Natural killer cell (primary cell): ENCODE measurements around the gene NKIRAS2. TPM values are rescaled to one million over a fixed set of nuclear protein-coding genes. Genes with fewer than 3 reads are reported as not detected.
A peak's percentile ranks its signal among the peaks of the same experiment; 100 is the strongest.

ENCODE experiments used
- ATAC-seq, 3 donors: fragments of 150-1000 bp in 2 of 3; fragments of 200-7000 bp in 1 of 3; cut with Tn5 transposase; 1 replicate in 1 of 3; 2 replicates in 2 of 3; pipeline ENCODE4 v1.10.0; 2021; ENCODE audit warnings: mild to moderate bottlenecking in 2 of 3, moderate library complexity in 2 of 3
- DNase-seq, 2 donors: peaks; one replicate each; pipeline versions ENCODE4 v3.0.0 to v3.0.0-alpha.2; 2013 to 2021; ENCODE audit warnings: mixed read lengths in 1 of 2
- H3K27ac ChIP-seq: one replicate; pipeline ENCODE4 v1.5.1; 2013; ENCODE audit warnings: mild to moderate bottlenecking, low read length
- H3K27me3 ChIP-seq: one replicate; pipeline ENCODE4 v1.6.1; 2013; ENCODE audit warnings: low read length; ENCODE audit not compliant: control insufficient read depth, insufficient read depth
- H3K36me3 ChIP-seq: one replicate; pipeline ENCODE4 v1.6.1; 2013; ENCODE audit warnings: low read length; ENCODE audit not compliant: control insufficient read depth, insufficient read depth
- H3K4me1 ChIP-seq: one replicate; pipeline ENCODE4 v1.6.1; 2013; ENCODE audit warnings: low read length; ENCODE audit not compliant: control insufficient read depth, insufficient read depth
- H3K4me3 ChIP-seq: one replicate; pipeline ENCODE4 v1.5.1; 2013; ENCODE audit warnings: low read length
- H3K9me3 ChIP-seq: one replicate; pipeline ENCODE4 v1.6.1; 2013; ENCODE audit warnings: low read length; ENCODE audit not compliant: control insufficient read depth, insufficient read depth
- H3K27ac Mint-ChIP-seq, 2 donors: one replicate each; pipeline ENCODE4 v1.8.0; 2022; ENCODE audit warnings: mild to moderate bottlenecking in 2 of 2, mixed read lengths in 2 of 2, moderate library complexity in 1 of 2
- H3K27me3 Mint-ChIP-seq, 2 donors: one replicate each; pipeline ENCODE4 v1.8.0; 2022; ENCODE audit warnings: low read depth in 2 of 2, mixed read lengths in 2 of 2
- H3K36me3 Mint-ChIP-seq: one replicate; pipeline ENCODE4 v1.8.0; 2022; ENCODE audit warnings: mixed read lengths
- H3K4me1 Mint-ChIP-seq, 2 donors: one replicate each; pipeline ENCODE4 v1.8.0; 2022; ENCODE audit warnings: mixed read lengths in 2 of 2
- H3K4me3 Mint-ChIP-seq: one replicate; pipeline ENCODE4 v1.8.0; 2022; ENCODE audit warnings: mild to moderate bottlenecking, moderate library complexity, mixed read lengths
- H3K9me3 Mint-ChIP-seq, 2 donors: one replicate each; pipeline ENCODE4 v1.8.0; 2022; ENCODE audit warnings: mixed read lengths in 2 of 2
- WGBS: methylation state at CpG from one replicate; pipeline ENCODE4 v1.1.7; 2013; ENCODE audit warnings: missing lambda C conversion rate; ENCODE audit not compliant: insufficient coverage; 5-methylcytosine and 5-hydroxymethylcytosine counted together
- intact Hi-C: fragments of 100-400 bp; cut with micrococcal nuclease; formaldehyde crosslinking; loops from one replicate; pipeline ENCODE4 v1.14.2; 2022
- total RNA-seq, 4 donors: library from RNA; stranded (reverse); fragments of 120-200 nt in 1 of 4; gene quantifications; one replicate each; pipeline versions ENCODE4 v1.2.3 to v1.2.4, GENCODE V29; 2013 to 2022
- TF ChIP-seq, protein P1 (sequence below): fragments of 200-600 bp; IDR thresholded peaks from one replicate; pipeline ENCODE4 v1.8.0; 2022; ENCODE audit warnings: antibody characterized with exemption

Gene NKIRAS2
- total RNA-seq, 3 donors from 2014 or later (not counting 1 experiment from before 2014, with no cell fraction given): 17.5 to 20.9 (median 19.3) TPM

DNA sequence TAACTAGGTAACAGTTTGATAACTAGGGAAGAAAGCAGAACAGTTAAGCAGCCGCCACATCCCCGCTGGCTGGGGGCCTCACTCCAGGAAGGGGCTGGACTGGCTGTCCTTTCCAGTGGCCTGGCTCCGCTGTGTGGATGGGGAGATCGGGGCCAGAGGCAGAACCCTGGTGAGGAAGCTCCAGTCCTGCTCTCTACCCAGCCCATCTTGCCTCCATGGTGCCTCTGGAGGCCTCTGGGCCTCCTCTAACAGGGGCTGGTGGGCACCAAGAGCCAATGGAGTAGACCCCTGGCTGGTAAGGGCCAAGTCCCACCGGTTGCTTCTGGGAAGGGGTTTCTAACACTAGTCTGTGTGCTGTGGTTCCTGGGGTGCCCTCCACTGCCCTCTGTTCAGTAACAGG, 45.2 kb upstream of the NKIRAS2 start:
- Mint-ChIP-seq H3K4me1 (peaks cover 19 to 30% of the 10 kb centered on the region in 2 donors), H3K9me3 (no peaks in the 10 kb centered on the region), H3K4me3 (no peak overlapping the region), H3K36me3 (no peaks in the 10 kb centered on the region), H3K27me3 (no peaks in the 10 kb centered on the region), H3K27ac (peak overlapping the region; percentile 87 to 88)
- DNase-seq: no peak
- TF ChIP-seq, protein P1, sequence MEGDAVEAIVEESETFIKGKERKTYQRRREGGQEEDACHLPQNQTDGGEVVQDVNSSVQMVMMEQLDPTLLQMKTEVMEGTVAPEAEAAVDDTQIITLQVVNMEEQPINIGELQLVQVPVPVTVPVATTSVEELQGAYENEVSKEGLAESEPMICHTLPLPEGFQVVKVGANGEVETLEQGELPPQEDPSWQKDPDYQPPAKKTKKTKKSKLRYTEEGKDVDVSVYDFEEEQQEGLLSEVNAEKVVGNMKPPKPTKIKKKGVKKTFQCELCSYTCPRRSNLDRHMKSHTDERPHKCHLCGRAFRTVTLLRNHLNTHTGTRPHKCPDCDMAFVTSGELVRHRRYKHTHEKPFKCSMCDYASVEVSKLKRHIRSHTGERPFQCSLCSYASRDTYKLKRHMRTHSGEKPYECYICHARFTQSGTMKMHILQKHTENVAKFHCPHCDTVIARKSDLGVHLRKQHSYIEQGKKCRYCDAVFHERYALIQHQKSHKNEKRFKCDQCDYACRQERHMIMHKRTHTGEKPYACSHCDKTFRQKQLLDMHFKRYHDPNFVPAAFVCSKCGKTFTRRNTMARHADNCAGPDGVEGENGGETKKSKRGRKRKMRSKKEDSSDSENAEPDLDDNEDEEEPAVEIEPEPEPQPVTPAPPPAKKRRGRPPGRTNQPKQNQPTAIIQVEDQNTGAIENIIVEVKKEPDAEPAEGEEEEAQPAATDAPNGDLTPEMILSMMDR: no peak
- no peak for ATAC-seq
- 98% methylated on average over 5 of the region's 5 CpGs for WGBS
- H3K9me3 ChIP-seq: no peaks in the 10 kb centered on the region
- H3K27me3 ChIP-seq: no peaks in the 10 kb centered on the region
- peaks cover 28% of the 10 kb centered on the region for H3K4me1 ChIP-seq
- intact Hi-C loops: no loop called here
- no peak overlapping the region for H3K27ac ChIP-seq
- no peak overlapping the region for H3K4me3 ChIP-seq
- peaks cover 63% of the 10 kb centered on the region for H3K36me3 ChIP-seq

DNA sequence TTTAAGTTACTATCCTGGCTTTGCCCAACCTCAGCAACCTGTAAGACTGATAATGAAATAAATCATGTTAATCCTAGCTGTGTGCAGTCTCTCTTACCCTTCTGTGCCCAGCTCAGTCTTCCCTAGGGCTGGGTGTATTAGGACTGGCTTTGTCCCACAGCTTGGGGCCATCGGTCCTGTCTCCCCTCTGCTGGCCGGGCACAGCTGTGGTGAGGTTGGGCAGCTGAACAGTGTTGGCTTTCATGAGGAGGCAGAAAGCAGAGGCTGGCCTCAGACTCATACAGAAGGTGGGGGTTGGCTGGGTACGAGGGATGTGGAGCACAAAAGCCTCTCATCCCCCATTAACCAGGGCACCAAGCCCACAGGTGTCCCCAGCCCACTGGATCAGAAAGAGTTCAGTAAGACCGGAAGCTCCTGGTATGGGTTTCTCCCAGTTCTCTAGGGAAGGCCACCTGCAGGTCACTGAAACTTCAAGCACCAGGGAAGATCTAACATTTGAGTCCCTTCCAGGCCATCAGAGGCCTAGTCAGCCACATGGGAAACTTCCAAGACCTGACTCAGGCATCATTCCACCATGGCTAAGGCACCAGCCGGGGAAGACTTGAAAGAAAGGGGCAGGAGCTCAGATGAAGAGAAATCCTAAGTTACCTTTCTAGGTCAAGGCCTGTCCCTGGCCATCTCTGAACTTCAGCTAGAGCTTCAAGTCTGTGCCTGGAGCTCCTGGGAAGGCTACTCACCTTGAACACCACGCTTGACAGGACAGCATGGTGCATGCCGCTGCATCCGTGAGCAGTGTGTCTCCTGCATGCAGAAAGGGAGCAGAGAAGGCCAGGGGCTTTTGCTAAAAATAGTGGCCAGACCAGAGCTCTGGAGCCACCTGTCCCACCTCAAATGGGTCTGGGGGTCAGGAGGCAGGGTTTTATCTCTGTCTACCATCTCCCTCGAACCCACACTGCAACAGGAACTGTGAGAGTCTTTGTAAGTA, 44.5 kb upstream of the NKIRAS2 start:
- DNase-seq (no peak), ATAC-seq (no peak)
- H3K27ac Mint-ChIP-seq: no peak overlapping the region
- H3K4me3 Mint-ChIP-seq: no peak overlapping the region
- Histone ChIP-seq H3K9me3 (no peaks in the 10 kb centered on the region), H3K27me3 (no peaks in the 10 kb centered on the region), H3K36me3 (peaks cover 66% of the 10 kb centered on the region), H3K27ac (no peak overlapping the region), H3K4me1 (peaks cover 28% of the 10 kb centered on the region), H3K4me3 (no peak overlapping the region)
- TF ChIP-seq, protein P1: no peak
- H3K36me3 Mint-ChIP-seq: no peaks in the 10 kb centered on the region
- peaks cover 19 to 27% of the 10 kb centered on the region in 2 donors for H3K4me1 Mint-ChIP-seq
- 96% methylated on average over 9 of the region's 9 CpGs for WGBS
- H3K27me3 Mint-ChIP-seq: no peaks in the 10 kb centered on the region
- intact Hi-C loops: no loop called here
- no peaks in the 10 kb centered on the region for H3K9me3 Mint-ChIP-seq

DNA sequence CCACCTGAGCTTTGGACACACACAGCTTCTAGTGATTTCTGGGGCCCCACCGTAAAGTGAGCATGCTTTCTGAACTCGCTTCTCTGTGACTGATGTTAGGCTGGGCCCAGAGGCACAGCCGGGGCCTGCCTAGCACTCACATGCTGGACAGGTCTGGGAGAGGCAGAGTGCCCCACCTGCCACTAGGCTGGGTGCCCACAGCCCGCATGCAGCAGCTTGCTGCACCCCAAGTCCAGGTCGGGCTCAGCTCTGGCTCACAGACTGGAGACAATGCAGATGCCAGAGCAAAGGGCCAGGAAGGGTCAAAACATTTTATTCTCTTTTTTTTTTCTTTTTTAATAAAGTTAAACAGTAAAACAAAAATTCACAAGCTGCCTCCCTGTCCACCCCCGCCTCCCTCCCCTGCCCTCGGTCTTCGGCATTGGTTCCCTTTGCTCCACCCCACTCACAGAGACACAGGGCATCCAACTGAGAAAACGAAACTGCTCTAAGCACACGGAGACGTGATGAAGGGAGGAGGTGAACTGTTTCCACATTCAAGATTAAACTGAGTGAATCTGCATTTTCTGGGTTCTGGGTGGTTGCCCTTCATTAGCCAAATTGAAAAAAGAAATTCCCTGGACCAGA, 43.6 kb upstream of the NKIRAS2 start:
- no peak for DNase-seq
- H3K27me3 Mint-ChIP-seq: no peaks in the 10 kb centered on the region
- no peak overlapping the region for H3K4me3 ChIP-seq
- H3K27ac ChIP-seq: no peak overlapping the region
- no peak overlapping the region for H3K4me3 Mint-ChIP-seq
- WGBS: 93% methylated on average over 11 of the region's 11 CpGs
- peak overlapping the region in 1 of 2 donors; percentile 40 for H3K27ac Mint-ChIP-seq
- no peak for ATAC-seq
- H3K4me1 Mint-ChIP-seq: peaks cover 19 to 27% of the 10 kb centered on the region in 2 donors
- H3K4me1 ChIP-seq: peaks cover 28% of the 10 kb centered on the region
- H3K9me3 ChIP-seq: no peaks in the 10 kb centered on the region
- H3K36me3 Mint-ChIP-seq: no peaks in the 10 kb centered on the region
- peaks cover 70% of the 10 kb centered on the region for H3K36me3 ChIP-seq
- intact Hi-C loops: no loop called here
- TF ChIP-seq, protein P1: no peak
- H3K9me3 Mint-ChIP-seq: no peaks in the 10 kb centered on the region
- H3K27me3 ChIP-seq: no peaks in the 10 kb centered on the region
